Kidney (tissue), 14 donors: ENCODE data around the gene CARS1. TPM values are rescaled to one million over a fixed set of nuclear protein-coding genes. Genes with fewer than 3 reads are reported as not detected.

Experiments
- DNase-seq, 5 donors: peaks; one replicate each; pipeline ENCODE4 v3.0.0-alpha.2; 2013 to 2020
- FAIRE-seq: peaks from 2 replicates; lab custom pipeline; 2012; peaks lifted over from hg19 to GRCh38; lab: Jason Lieb, UNC
- H3K27ac ChIP-seq, 2 donors: one replicate each; pipeline ENCODE4 v1.7.0; 2013; ENCODE audit warnings: low read depth in 2 of 2, low read length in 2 of 2, inconsistent platforms in 1 of 2
- H3K27me3 ChIP-seq: one replicate; pipeline ENCODE4 v1.7.1; 2013; ENCODE audit warnings: low read length, inconsistent platforms; ENCODE audit not compliant: control insufficient read depth, insufficient read depth
- H3K36me3 ChIP-seq, 3 donors: one replicate each; pipeline versions ENCODE4 v1.7.0 to v1.7.1; 2013; ENCODE audit warnings: low read length in 3 of 3, control low read depth in 1 of 3, inconsistent platforms in 1 of 3; ENCODE audit not compliant: insufficient read depth in 3 of 3, control insufficient read depth in 2 of 3
- H3K4me1 ChIP-seq, 3 donors: one replicate each; pipeline versions ENCODE4 v1.7.0 to v1.7.1; 2013; ENCODE audit warnings: low read length in 3 of 3, inconsistent platforms in 1 of 3, low read depth in 1 of 3; ENCODE audit not compliant: control insufficient read depth in 2 of 3, insufficient read depth in 2 of 3
- H3K4me3 ChIP-seq, 3 donors: one replicate each; pipeline versions ENCODE4 v1.7.0 to v1.8.1; 2013; ENCODE audit warnings: low read length in 3 of 3, control low read depth in 1 of 3, inconsistent platforms in 1 of 3
- H3K9ac ChIP-seq, 3 donors: one replicate each; pipeline versions ENCODE4 v1.7.0 to v1.7.1; 2013; ENCODE audit warnings: low read length in 3 of 3, control low read depth in 1 of 3, inconsistent platforms in 1 of 3
- H3K9me3 ChIP-seq, 3 donors: one replicate each; pipeline versions ENCODE4 v1.7.0 to v1.7.1; 2013; ENCODE audit warnings: low read length in 3 of 3, control low read depth in 1 of 3, inconsistent platforms in 1 of 3; ENCODE audit not compliant: control insufficient read depth in 2 of 3, insufficient read depth in 1 of 3
- intact Hi-C: fragments of 100-400 bp; cut with DNase I; formaldehyde crosslinking; loops from one replicate; pipeline ENCODE4 v1.11.1; 2022
- polyA plus RNA-seq: library from polyadenylated mRNA; stranded (reverse); fragments of 350-450 nt; fragmentation: Illumina TruSeq; extraction: RNeasy Lipid Tissue Mini Kit (QIAGEN cat#74804); gene quantifications from one replicate; pipeline ENCODE4 v1.2.3, GENCODE V29; 2014; ENCODE audit warnings: low read depth, low replicate concordance; ENCODE audit not compliant: insufficient read depth
- total RNA-seq: library from RNA; stranded (reverse); fragmentation: NEBNext Ultra II Directional; extraction: Animal tissue kit (Norgen Biotek cat#: 25700); gene quantifications from one replicate; pipeline ENCODE4 v1.2.1, GENCODE V29; 2021
- TF ChIP-seq, protein P1 (sequence below): IDR thresholded peaks from 3 replicates; pipeline ENCODE4 v1.5.1; 2012; ENCODE audit warnings: mild to moderate bottlenecking, moderate library complexity, borderline replicate concordance; ENCODE audit not compliant: insufficient read depth; ENCODE audit errors: extremely low read depth
- donor health status: control.
- donor health status: control.
- donor health status: control.
- donor health status: control.
- donor health status: control.
- donor health status: DM: yes; HTN: yes; CAD: no.
- donor health status: Normal renal cell carcinoma (clear cell type).

The CARS1 gene
- total and polyA plus RNA-seq, 2 donors from 2014 or later = 26.5 to 49.5 TPM

GRCh38 chr11:3102641-3102921 is 45.4 kb upstream of the CARS1 start:
- H3K9ac ChIP-seq = no peak overlapping the region
- intact Hi-C loops = no loop called here
- DNase-seq (peak in 1 of 5 donors; percentile 38), FAIRE-seq (no peak)
- H3K36me3 ChIP-seq = peaks cover 0 to 4% (median 2%) of the 10 kb centered on the region in 3 donors
- no peaks in the 10 kb centered on the region for H3K4me1 ChIP-seq
- no peak overlapping the region for H3K4me3 ChIP-seq
- TF ChIP-seq, protein P1, sequence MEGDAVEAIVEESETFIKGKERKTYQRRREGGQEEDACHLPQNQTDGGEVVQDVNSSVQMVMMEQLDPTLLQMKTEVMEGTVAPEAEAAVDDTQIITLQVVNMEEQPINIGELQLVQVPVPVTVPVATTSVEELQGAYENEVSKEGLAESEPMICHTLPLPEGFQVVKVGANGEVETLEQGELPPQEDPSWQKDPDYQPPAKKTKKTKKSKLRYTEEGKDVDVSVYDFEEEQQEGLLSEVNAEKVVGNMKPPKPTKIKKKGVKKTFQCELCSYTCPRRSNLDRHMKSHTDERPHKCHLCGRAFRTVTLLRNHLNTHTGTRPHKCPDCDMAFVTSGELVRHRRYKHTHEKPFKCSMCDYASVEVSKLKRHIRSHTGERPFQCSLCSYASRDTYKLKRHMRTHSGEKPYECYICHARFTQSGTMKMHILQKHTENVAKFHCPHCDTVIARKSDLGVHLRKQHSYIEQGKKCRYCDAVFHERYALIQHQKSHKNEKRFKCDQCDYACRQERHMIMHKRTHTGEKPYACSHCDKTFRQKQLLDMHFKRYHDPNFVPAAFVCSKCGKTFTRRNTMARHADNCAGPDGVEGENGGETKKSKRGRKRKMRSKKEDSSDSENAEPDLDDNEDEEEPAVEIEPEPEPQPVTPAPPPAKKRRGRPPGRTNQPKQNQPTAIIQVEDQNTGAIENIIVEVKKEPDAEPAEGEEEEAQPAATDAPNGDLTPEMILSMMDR = no peak
- H3K27ac ChIP-seq = no peak overlapping the region
- H3K27me3 ChIP-seq = no peaks in the 10 kb centered on the region
- no peaks in the 10 kb centered on the region for H3K9me3 ChIP-seq

DNA sequence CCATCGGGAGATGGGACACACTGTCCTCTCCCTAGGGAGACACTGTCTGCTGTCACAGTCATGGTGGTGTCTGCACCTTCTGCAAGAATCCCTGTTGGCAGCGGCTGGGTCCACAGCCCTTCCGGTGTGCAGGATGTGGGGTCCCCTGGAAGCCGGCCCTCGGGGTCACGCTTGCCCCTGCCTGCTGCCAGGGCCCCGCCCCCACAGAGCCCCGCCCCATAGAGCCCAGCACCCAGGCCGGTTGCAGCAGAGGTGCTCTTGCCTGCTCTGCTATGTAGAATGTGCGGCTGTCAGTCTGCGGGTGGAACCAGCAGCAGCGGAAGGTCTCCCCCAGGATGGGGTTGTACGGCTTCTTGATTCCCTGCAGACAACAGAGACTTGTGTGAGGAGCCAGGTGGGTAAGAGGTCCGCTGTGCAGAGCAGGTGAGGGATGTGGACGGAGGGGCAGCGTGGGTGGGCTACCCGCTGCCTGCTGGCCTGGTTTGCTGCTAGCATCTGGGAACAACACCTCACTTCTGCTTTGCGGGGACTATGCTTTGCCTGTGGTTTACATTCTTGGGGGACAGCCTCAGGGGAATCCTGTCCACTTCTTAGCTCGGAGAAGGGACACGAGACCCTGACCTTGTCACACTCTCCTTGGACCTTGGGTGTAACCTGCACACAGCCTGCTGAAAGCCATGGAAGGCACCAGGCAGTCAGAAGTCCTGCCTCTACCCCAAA is 44.9 kb upstream of the CARS1 start:
- no peak overlapping the region for H3K27ac ChIP-seq
- peaks cover 0 to 4% (median 2%) of the 10 kb centered on the region in 3 donors for H3K36me3 ChIP-seq
- TF ChIP-seq, protein P1 = no peak
- H3K9ac ChIP-seq = no peak overlapping the region
- peak in 1 of 5 donors; percentile 67 for DNase-seq
- H3K4me1 ChIP-seq = no peaks in the 10 kb centered on the region
- H3K9me3 ChIP-seq = no peaks in the 10 kb centered on the region
- H3K27me3 ChIP-seq = no peaks in the 10 kb centered on the region
- H3K4me3 ChIP-seq = no peak overlapping the region
- intact Hi-C loops = no loop called here
- no peak for FAIRE-seq

DNA sequence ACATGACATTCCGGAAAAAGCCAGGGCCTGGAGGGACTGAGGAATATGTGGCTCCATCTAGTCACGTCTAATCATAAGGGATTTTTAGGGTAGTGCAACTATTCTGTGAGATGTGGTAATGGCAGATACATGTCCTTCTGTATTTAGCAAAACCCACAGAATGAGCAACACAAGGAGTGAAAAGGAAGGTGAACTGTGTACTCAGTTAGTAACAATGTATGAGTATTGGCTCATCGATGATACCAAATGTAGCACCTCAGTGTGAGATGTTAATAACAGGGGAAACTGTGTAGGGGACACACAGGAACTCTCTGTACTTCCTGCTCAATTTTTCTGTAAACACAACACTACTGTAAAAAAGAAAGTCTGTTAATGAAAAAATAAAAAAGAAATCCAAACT is 42.0 kb upstream of the CARS1 start:
- intact Hi-C loops = no loop called here
- no peak for DNase-seq

More for the DNA sequence above, 42.0 kb upstream of the CARS1 start:
- Histone ChIP-seq H3K36me3 (peaks cover 0 to 4% (median 2%) of the 10 kb centered on the region in 3 donors), H3K27ac (no peak overlapping the region), H3K4me3 (no peak overlapping the region), H3K4me1 (peaks cover 0 to 2% (median 0%) of the 10 kb centered on the region in 3 donors), H3K27me3 (no peaks in the 10 kb centered on the region), H3K9me3 (no peaks in the 10 kb centered on the region), H3K9ac (no peak overlapping the region)
- FAIRE-seq = no peak
- TF ChIP-seq, protein P1 = no peak
